ENCODE results near the gene LFNG. TPM values are rescaled to one million over a fixed set of nuclear protein-coding genes. Genes with fewer than 3 reads are reported as not detected.

LFNG gene
- total RNA-seq, 1 experiment from 2014 or later: 2.4 TPM

- BruUV-seq (replicated peaks): no TSS peak
- no peaks in the 10 kb centered on the region for H3K36me3 Mint-ChIP-seq (ENCODE audit: insufficient read depth, unreplicated experiment)
- POLR2A ChIA-PET: no interaction called here
- DNase-seq (ENCODE audit: unreplicated experiment): no peak
- no peaks in the 10 kb centered on the region for H3K27me3 Mint-ChIP-seq (ENCODE audit: insufficient read depth, unreplicated experiment)
- H3K9me3 Mint-ChIP-seq (ENCODE audit: unreplicated experiment): no peaks in the 10 kb centered on the region
- no peak overlapping the region for H3K27ac Mint-ChIP-seq (ENCODE audit: low read depth, unreplicated experiment)
- CTCF ChIA-PET: interaction anchor here (0.6 to 0.7 kb wide), 3 partner anchors 71 to 299 kb away, joined by 3 read pairs; no protein-coding TSS in a partner anchor
- no peak for TF ChIP-seq CTCF (IDR thresholded peaks at IDR 0.05; ENCODE audit: unreplicated experiment)
- H3K4me3 Mint-ChIP-seq (ENCODE audit: unreplicated experiment): no peak overlapping the region
- H3K4me1 Mint-ChIP-seq (ENCODE audit: insufficient read depth, unreplicated experiment): no peaks in the 10 kb centered on the region
- intact Hi-C loops (cut with micrococcal nuclease): no loop called here
Observed at GRCh38 chr7:2483494-2483893, 36.1 kb upstream of the LFNG start.

GRCh38 chr7:2484868-2485267, 34.7 kb upstream of the LFNG start:
- CTCF ChIA-PET: no interaction called here

GRCh38 chr7:2487586-2488271, 31.8 kb upstream of the LFNG start:
- no peak overlapping the region for H3K4me3 Mint-ChIP-seq (ENCODE audit: unreplicated experiment)
- CTCF ChIA-PET: no interaction called here
- no TSS peak for BruUV-seq (replicated peaks)
- DNase-seq (ENCODE audit: unreplicated experiment): no peak
- peaks cover 4% of the 10 kb centered on the region for H3K36me3 Mint-ChIP-seq (ENCODE audit: insufficient read depth, unreplicated experiment)
- H3K27ac Mint-ChIP-seq (ENCODE audit: low read depth, unreplicated experiment): no peak overlapping the region
- POLR2A ChIA-PET: no interaction called here
- TF ChIP-seq CTCF (IDR thresholded peaks at IDR 0.05; ENCODE audit: unreplicated experiment): no peak
- peaks cover 14% of the 10 kb centered on the region for H3K9me3 Mint-ChIP-seq (ENCODE audit: unreplicated experiment)
- intact Hi-C loops (cut with micrococcal nuclease): no loop called here
- H3K27me3 Mint-ChIP-seq (ENCODE audit: insufficient read depth, unreplicated experiment): peaks cover 18% of the 10 kb centered on the region
- no peaks in the 10 kb centered on the region for H3K4me1 Mint-ChIP-seq (ENCODE audit: insufficient read depth, unreplicated experiment)

More at GRCh38 chr7:2484868-2485267, 34.7 kb upstream of the LFNG start:
- H3K27me3 Mint-ChIP-seq (ENCODE audit: insufficient read depth, unreplicated experiment): no peaks in the 10 kb centered on the region
- H3K36me3 Mint-ChIP-seq (ENCODE audit: insufficient read depth, unreplicated experiment): no peaks in the 10 kb centered on the region
- TF ChIP-seq CTCF (IDR thresholded peaks at IDR 0.05; ENCODE audit: unreplicated experiment): no peak
- intact Hi-C loops (cut with micrococcal nuclease): no loop called here
- no peaks in the 10 kb centered on the region for H3K9me3 Mint-ChIP-seq (ENCODE audit: unreplicated experiment)
- H3K27ac Mint-ChIP-seq (ENCODE audit: low read depth, unreplicated experiment): no peak overlapping the region
- BruUV-seq (replicated peaks): no TSS peak
- DNase-seq (ENCODE audit: unreplicated experiment): no peak
- no peak overlapping the region for H3K4me3 Mint-ChIP-seq (ENCODE audit: unreplicated experiment)
- POLR2A ChIA-PET: no interaction called here
- no peaks in the 10 kb centered on the region for H3K4me1 Mint-ChIP-seq (ENCODE audit: insufficient read depth, unreplicated experiment)

- BruUV-seq (replicated peaks): no TSS peak
- peaks cover 24% of the 10 kb centered on the region for H3K27me3 Mint-ChIP-seq (ENCODE audit: insufficient read depth, unreplicated experiment)
- H3K9me3 Mint-ChIP-seq (ENCODE audit: unreplicated experiment): peaks cover 14% of the 10 kb centered on the region
- H3K36me3 Mint-ChIP-seq (ENCODE audit: insufficient read depth, unreplicated experiment): peaks cover 4% of the 10 kb centered on the region
- POLR2A ChIA-PET: no interaction called here
- H3K27ac Mint-ChIP-seq (ENCODE audit: low read depth, unreplicated experiment): no peak overlapping the region
- CTCF ChIA-PET: no interaction called here
- no peak overlapping the region for H3K4me3 Mint-ChIP-seq (ENCODE audit: unreplicated experiment)
- TF ChIP-seq CTCF (IDR thresholded peaks at IDR 0.05; ENCODE audit: unreplicated experiment): no peak
- intact Hi-C loops (cut with micrococcal nuclease): no loop called here
- no peak for DNase-seq (ENCODE audit: unreplicated experiment)
- H3K4me1 Mint-ChIP-seq (ENCODE audit: insufficient read depth, unreplicated experiment): peaks cover 1% of the 10 kb centered on the region
Observed at GRCh38 chr7:2488272-2488645, 31.3 kb upstream of the LFNG start.

Measured in MCF 10A (cell line).